Psoas muscle (tissue), 8 donors: ENCODE measurements around the gene MYO9B. TPM values are rescaled to one million over a fixed set of nuclear protein-coding genes. Genes with fewer than 3 reads are reported as not detected.

Experiments used
- ATAC-seq, 4 donors: fragments of 200-7000 bp; cut with Tn5 transposase; one replicate each; pipeline ENCODE4 v1.9.1; 2020; ENCODE audit warnings: moderate library complexity in 3 of 4, mild to moderate bottlenecking in 2 of 4
- DNase-seq, 2 donors: peaks; one replicate each; pipeline ENCODE4 v3.0.0-alpha.2; 2020
- H3K27ac ChIP-seq: fragments of 200-600 bp; one replicate; pipeline ENCODE4 v1.8.0; 2022
- H3K27me3 ChIP-seq, 3 donors: fragments of 200-600 bp in 1 of 3; one replicate each; pipeline versions ENCODE4 v1.6.1 to v1.8.0; 2013 to 2022; ENCODE audit warnings: low read length in 2 of 3, mild to moderate bottlenecking in 2 of 3, moderate library complexity in 1 of 3; ENCODE audit not compliant: insufficient read depth in 3 of 3
- H3K36me3 ChIP-seq, 2 donors: fragments of 200-600 bp in 1 of 2; one replicate each; pipeline versions ENCODE4 v1.6.1 to v1.8.0; 2013 to 2022; ENCODE audit warnings: low read depth in 1 of 2, mild to moderate bottlenecking in 1 of 2, moderate library complexity in 1 of 2; ENCODE audit not compliant: insufficient read depth in 1 of 2
- H3K4me1 ChIP-seq: fragments of 200-600 bp; one replicate; pipeline ENCODE4 v1.8.0; 2022
- H3K4me3 ChIP-seq: fragments of 200-600 bp; one replicate; pipeline ENCODE4 v1.8.0; 2022; ENCODE audit warnings: mild to moderate bottlenecking
- H3K9me3 ChIP-seq: fragments of 200-600 bp; one replicate; pipeline ENCODE4 v1.8.0; 2022
- WGBS, 3 donors: extraction: QIAGEN DNeasy Blood & Tissue Kit; methylation state at CpG; one replicate each; pipeline versions ENCODE4 v1.1.6 to v1.1.7; 2013; 5-methylcytosine and 5-hydroxymethylcytosine counted together
- intact Hi-C, 2 donors: fragments of 100-400 bp; cut with DNase I; formaldehyde crosslinking; loops; one replicate each; pipeline versions ENCODE4 v1.11.0 to v1.14.2; 2022
- polyA plus RNA-seq, 3 donors: library from polyadenylated mRNA; stranded (reverse); fragments of 200-250 nt; gene quantifications; one replicate each; pipeline ENCODE4 v1.2.3, GENCODE V29; 2013
- total RNA-seq, 4 donors: library from RNA; stranded (reverse); fragmentation: NEBNext Ultra II Directional in 2 of 4; extraction: Animal tissue kit (Norgen Biotek cat#: 25700) in 2 of 4; gene quantifications; one replicate each; pipeline versions ENCODE4 v1.2.1 to v1.2.4, GENCODE V29; 2021 to 2023
- TF ChIP-seq, protein P1 (sequence below): fragments of 200-600 bp; IDR thresholded peaks from one replicate; pipeline ENCODE4 v1.8.0; 2022; ENCODE audit warnings: antibody characterized with exemption
- donor health status: healthy with polysubstance abuse.
- donor health status: DM: no; HTN: no; CAD: no; lungs with moderate emphysema.
- donor health status: Bipolar disorder and iron deficiency.
- donor health status: healthy.
- donor health status: DM: yes; HTN: yes; CAD: no.
- donor health status: DM: no; HTN: no; CAD: no.
- donor health status: DM: no; HTN: no; CAD: no.
- donor health status: DM: yes; HTN: yes; CAD: no.

MYO9B gene
- total and polyA plus RNA-seq, 7 donors: 9.0 to 23.7 (median 15.1) TPM

DNA sequence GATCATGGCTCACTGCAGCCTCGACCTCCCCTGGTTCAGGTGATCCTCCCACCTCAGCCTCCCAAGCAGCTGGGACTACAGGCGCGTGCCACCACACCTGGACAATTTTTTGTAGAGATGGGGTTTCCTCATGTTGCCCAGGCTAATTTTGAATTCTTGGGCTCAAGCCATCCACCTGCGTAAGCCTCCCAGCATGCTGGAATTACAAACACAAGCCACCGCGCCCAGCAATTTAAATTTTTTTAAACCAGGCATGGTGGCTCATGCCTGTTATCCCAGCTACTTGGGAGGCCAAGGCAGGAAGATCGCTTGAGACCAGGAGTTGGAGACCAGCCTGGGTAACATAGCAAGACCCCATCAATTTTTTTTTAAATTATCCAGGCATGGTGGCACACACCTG lies 79.7 kb downstream of the MYO9B start:
- Histone ChIP-seq H3K36me3 (peaks cover 4 to 54% of the 10 kb centered on the region in 2 donors), H3K4me3 (no peak overlapping the region), H3K9me3 (no peaks in the 10 kb centered on the region), H3K4me1 (no peaks in the 10 kb centered on the region), H3K27me3 (no peaks in the 10 kb centered on the region), H3K27ac (no peak overlapping the region)
- 97 to 98% (median 98%) methylated on average over 7 of the region's 7 CpGs for WGBS, 3 donors
- TF ChIP-seq, protein P1, sequence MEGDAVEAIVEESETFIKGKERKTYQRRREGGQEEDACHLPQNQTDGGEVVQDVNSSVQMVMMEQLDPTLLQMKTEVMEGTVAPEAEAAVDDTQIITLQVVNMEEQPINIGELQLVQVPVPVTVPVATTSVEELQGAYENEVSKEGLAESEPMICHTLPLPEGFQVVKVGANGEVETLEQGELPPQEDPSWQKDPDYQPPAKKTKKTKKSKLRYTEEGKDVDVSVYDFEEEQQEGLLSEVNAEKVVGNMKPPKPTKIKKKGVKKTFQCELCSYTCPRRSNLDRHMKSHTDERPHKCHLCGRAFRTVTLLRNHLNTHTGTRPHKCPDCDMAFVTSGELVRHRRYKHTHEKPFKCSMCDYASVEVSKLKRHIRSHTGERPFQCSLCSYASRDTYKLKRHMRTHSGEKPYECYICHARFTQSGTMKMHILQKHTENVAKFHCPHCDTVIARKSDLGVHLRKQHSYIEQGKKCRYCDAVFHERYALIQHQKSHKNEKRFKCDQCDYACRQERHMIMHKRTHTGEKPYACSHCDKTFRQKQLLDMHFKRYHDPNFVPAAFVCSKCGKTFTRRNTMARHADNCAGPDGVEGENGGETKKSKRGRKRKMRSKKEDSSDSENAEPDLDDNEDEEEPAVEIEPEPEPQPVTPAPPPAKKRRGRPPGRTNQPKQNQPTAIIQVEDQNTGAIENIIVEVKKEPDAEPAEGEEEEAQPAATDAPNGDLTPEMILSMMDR: no peak
- intact Hi-C loops: no loop called here
- no peak for ATAC-seq
- no peak for DNase-seq

DNA sequence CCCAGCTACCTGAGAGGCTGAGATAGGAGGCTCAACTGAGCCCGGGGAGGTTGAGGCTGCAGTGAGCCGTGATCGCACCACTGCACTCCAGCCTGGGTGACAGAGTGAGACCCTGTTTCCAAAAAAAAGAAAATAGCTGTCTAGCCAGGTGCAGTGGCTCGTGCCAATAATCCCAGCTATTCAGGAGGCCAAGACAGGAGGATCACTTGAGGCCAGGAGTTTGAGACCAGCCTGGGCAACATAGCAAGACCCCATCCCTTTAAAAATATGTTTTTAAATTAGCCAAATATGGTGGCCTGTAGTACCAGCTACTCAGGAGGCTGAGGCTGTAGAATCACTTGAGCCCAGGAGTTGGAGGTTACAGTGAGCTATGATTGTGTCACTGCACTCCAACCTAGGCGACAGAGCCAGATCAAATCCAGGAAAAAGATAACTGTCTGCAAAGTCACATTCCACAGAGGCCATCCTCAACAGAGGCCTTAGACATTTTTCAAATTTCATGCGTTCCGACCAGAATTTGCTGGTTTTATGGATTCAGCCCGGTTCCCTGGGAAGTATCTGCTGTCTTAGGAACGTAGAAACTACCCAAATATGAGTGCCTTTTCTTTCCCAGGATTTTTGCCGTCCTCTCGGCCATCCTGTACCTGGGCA lies 80.8 kb downstream of the MYO9B start:
- H3K9me3 ChIP-seq: no peaks in the 10 kb centered on the region
- no peaks in the 10 kb centered on the region for H3K4me1 ChIP-seq
- H3K27ac ChIP-seq: no peak overlapping the region
- ATAC-seq (no peak), DNase-seq (no peak)
- intact Hi-C loops: no loop called here
- WGBS, 3 donors: 95 to 96% (median 96%) methylated on average over 11 of the region's 11 CpGs
- TF ChIP-seq, protein P1: no peak
- no peak overlapping the region for H3K4me3 ChIP-seq
- no peaks in the 10 kb centered on the region for H3K27me3 ChIP-seq
- peaks cover 4 to 55% of the 10 kb centered on the region in 2 donors for H3K36me3 ChIP-seq

DNA sequence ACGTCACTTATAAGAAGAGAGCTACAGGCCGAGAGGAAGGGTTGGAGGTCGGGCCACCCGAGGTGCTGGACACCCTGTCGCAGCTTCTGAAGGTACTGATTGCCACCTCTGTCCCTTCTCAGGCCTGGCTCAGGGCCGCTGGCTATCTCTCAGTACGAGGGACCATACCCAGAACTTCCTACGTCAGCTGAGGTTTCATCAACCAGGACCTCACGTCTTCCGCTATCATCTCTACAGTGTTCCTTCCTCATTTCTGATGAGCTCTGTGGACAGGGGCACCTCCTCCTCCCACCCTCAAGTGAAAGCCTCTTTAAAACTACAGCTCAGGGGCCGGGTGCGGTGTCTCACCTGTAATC lies 81.3 kb downstream of the MYO9B start:
- intact Hi-C loops: no loop called here
- Histone ChIP-seq H3K4me3 (no peak overlapping the region), H3K9me3 (no peaks in the 10 kb centered on the region), H3K27me3 (no peaks in the 10 kb centered on the region), H3K36me3 (peaks cover 4 to 59% of the 10 kb centered on the region in 2 donors), H3K4me1 (no peaks in the 10 kb centered on the region), H3K27ac (no peak overlapping the region)
- WGBS, 3 donors: 92 to 98% (median 95%) methylated on average over 12 of the region's 12 CpGs
- DNase-seq (no peak), ATAC-seq (no peak)
- TF ChIP-seq, protein P1: no peak

DNA sequence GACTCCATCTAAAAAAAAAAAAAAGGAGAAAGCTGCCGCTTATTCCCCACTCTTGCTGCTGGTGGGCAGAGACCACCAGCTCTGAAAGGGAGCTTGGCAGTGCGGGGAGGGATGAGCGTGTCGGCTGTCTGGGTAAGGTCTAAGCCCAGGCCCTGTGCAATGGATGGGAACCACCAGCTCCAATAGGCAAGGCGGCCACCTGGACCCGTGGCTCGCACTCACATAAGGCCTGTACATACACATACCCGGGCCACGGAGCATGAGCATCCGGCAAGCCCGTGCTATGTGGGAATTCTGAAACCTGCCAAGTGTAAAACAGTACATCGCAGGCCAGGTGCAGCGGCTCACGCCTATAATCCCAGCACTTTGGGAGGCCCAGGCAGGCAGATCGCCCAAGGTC lies 83.0 kb downstream of the MYO9B start:
- ATAC-seq: no peak

More for the DNA sequence above, 83.0 kb downstream of the MYO9B start:
- H3K9me3 ChIP-seq: no peaks in the 10 kb centered on the region
- no peak overlapping the region for H3K4me3 ChIP-seq
- intact Hi-C loops: no loop called here
- 87 to 95% (median 95%) methylated on average over 15 of the region's 15 CpGs for WGBS, 3 donors
- no peaks in the 10 kb centered on the region for H3K27me3 ChIP-seq
- H3K27ac ChIP-seq: no peak overlapping the region
- no peaks in the 10 kb centered on the region for H3K4me1 ChIP-seq
- peaks cover 0 to 65% of the 10 kb centered on the region in 2 donors for H3K36me3 ChIP-seq
- TF ChIP-seq, protein P1: no peak
- DNase-seq: no peak
